ENCODE measurements around the gene POLE.

Gene POLE, protein sequence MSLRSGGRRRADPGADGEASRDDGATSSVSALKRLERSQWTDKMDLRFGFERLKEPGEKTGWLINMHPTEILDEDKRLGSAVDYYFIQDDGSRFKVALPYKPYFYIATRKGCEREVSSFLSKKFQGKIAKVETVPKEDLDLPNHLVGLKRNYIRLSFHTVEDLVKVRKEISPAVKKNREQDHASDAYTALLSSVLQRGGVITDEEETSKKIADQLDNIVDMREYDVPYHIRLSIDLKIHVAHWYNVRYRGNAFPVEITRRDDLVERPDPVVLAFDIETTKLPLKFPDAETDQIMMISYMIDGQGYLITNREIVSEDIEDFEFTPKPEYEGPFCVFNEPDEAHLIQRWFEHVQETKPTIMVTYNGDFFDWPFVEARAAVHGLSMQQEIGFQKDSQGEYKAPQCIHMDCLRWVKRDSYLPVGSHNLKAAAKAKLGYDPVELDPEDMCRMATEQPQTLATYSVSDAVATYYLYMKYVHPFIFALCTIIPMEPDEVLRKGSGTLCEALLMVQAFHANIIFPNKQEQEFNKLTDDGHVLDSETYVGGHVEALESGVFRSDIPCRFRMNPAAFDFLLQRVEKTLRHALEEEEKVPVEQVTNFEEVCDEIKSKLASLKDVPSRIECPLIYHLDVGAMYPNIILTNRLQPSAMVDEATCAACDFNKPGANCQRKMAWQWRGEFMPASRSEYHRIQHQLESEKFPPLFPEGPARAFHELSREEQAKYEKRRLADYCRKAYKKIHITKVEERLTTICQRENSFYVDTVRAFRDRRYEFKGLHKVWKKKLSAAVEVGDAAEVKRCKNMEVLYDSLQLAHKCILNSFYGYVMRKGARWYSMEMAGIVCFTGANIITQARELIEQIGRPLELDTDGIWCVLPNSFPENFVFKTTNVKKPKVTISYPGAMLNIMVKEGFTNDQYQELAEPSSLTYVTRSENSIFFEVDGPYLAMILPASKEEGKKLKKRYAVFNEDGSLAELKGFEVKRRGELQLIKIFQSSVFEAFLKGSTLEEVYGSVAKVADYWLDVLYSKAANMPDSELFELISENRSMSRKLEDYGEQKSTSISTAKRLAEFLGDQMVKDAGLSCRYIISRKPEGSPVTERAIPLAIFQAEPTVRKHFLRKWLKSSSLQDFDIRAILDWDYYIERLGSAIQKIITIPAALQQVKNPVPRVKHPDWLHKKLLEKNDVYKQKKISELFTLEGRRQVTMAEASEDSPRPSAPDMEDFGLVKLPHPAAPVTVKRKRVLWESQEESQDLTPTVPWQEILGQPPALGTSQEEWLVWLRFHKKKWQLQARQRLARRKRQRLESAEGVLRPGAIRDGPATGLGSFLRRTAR (N-terminal part only)

GRCh38 chr12:132687211-132688164 is at the start of gene POLE, which contains the start of gene PXMP2:
POLE (minus strand) TSS chr12:132687342; CDS start chr12:132687315, 27 bp downstream.
PXMP2 (plus strand) TSS chr12:132687587; CDS start chr12:132687671, 84 bp downstream.
- peak; percentile 73 for DNase-seq

- DNase-seq = no peak
These were observed 49.8 kb upstream of the POLE start for GRCh38 chr12:132736913-132737312.

DNA sequence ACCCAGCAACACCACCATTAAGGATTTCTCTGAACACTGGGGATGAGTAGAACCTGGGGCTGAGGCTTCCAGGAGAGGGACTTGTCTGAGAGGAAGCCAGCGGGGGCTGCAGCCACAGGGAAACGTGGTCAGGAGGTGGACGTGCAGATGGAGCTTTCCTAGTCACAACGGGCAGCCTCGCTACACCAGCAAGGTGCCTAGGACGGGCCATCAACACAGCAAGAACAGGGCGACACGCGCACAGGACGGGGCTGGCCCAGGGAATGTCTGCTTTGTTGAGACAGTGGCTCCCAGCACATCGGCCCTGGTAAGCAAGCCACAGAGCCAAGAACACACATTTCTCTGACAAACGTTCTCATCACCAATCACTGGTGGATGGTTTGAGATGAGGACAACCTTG is 49.2 kb upstream of the POLE start:
- DNase-seq = no peak

DNA sequence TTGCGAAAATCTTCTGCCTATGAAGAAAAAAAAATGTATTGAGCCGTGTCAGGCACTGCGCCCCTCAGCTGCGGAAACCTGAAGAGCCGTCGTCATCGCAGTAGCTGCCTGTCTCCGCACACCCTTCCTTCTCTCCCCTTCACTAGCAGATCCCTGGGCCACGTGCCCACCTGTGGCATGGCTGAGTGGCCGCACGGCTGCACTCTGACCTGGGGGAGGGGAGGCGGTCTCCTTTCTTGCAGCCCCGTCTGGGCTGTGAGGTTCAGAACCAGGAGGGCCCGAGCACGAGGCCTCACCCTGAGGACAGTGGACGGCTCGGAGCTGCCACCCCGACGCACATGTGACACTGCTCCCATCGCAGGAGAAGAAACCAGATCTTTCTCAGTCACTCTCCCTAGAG is 48.4 kb upstream of the POLE start:
- DNase-seq = no peak

- no peak for DNase-seq
These were observed 47.1 kb upstream of the POLE start for GRCh38 chr12:132734206-132734605.

- DNase-seq = no peak
These were observed 44.4 kb upstream of the POLE start for GRCh38 chr12:132731574-132731973.

GRCh38 chr12:132730353-132730752 is 43.2 kb upstream of the POLE start:
- DNase-seq = no peak

DNA sequence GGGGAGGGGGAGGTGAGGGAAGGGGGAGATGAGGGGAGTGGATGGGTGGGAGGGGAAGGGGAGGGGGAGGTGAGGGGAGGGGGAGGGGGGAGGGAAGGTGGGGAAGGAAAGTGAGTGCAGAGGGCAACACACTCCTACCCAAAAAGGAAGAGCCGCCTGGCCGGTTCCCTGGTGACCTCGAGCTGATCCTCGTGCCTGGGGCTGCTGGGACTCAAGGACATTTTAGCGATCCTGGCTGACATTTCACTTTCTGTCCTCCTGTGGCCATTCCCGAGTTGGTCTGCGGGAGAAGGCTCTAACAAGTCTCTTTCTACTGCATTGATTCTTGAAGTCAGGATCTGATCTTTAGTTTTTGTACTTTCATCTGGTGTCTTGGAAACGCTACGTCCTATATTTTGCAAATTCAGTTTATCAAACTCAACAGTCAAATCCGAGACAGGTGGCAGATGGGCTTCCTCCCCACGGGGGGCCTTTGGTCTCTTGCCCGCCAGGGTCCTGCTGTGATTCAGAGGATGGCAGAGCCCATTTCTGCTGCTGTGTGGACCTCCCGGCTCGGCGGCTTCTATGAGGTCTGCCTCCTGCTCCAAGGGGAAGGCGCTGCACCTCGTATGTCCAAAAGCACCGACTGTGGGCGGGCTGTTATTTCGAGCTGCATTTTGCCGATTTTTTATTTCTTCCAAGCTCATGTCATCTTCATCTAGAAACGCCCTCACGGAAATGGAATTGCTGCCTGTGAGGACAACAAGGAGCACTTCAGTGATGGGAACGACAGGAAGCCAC is 42.6 kb upstream of the POLE start:
- DNase-seq = no peak

DNA sequence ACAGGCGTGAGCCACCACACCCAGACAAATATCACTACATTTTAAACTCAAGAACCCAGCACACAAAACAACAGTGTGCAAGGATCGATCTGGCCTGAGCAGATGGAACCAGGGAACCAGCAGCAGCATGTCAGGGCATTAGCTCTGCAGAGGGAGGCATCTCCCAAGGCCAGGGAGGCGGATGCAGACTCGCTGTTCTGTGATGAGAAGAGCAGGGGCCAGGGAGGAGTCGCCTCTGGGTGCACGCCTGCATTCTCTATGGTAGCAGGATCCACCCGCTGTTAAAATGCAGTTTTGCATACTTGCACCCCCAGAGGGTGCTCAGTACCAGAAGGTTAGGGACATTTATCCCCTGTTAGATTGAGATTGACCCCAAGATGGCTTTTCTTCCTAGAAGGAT is 41.4 kb upstream of the POLE start:
- DNase-seq = no peak

GRCh38 chr12:132727091-132727794 is 40.1 kb upstream of the POLE start:
- no peak for DNase-seq

GRCh38 chr12:132726386-132726785 is 39.2 kb upstream of the POLE start:
- no peak for DNase-seq

DNA sequence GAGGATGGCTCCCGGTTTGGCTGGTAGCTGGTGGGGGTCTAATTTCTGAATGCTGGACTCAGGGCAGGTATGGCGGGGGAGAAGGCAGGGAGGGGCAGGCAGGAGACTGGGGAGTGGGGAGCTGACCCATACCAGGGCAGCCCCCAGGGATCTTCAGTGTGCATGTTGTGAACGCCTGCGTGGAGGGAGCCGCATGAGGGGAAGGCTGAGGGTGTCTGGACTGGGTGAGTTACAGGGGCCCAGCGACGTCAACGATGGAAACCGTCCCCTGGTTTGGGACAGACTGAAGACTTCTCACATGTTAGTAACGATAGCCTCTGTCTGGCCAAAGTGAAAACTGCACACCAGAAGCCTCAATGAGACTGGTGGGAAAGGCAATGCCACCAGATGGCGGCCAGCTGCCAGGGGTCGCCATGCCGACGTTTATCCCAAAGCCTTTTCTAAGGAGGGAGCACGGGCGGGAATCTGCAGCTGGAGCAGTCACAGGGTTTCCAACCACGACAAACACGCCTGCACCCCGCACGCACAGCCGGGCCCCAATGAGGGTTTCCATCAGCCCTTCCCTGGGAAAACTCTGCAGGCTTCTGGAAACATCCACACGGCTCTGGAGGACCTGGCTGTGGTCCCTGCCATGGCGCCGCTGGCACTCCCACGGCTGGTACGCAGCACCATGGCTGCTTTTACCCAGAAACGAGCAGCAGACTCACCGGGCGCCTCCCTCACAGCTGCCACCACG is 37.5 kb upstream of the POLE start:
- DNase-seq = no peak

GRCh38 chr12:132723764-132724140 is 36.6 kb upstream of the POLE start:
- no peak for DNase-seq

- DNase-seq = no peak
These were observed 36.0 kb upstream of the POLE start for GRCh38 chr12:132723015-132723763.

- no peak for DNase-seq
These were observed 33.6 kb upstream of the POLE start for GRCh38 chr12:132720606-132721345.

- no peak for DNase-seq
These were observed 32.8 kb upstream of the POLE start for GRCh38 chr12:132719954-132720324.

DNA sequence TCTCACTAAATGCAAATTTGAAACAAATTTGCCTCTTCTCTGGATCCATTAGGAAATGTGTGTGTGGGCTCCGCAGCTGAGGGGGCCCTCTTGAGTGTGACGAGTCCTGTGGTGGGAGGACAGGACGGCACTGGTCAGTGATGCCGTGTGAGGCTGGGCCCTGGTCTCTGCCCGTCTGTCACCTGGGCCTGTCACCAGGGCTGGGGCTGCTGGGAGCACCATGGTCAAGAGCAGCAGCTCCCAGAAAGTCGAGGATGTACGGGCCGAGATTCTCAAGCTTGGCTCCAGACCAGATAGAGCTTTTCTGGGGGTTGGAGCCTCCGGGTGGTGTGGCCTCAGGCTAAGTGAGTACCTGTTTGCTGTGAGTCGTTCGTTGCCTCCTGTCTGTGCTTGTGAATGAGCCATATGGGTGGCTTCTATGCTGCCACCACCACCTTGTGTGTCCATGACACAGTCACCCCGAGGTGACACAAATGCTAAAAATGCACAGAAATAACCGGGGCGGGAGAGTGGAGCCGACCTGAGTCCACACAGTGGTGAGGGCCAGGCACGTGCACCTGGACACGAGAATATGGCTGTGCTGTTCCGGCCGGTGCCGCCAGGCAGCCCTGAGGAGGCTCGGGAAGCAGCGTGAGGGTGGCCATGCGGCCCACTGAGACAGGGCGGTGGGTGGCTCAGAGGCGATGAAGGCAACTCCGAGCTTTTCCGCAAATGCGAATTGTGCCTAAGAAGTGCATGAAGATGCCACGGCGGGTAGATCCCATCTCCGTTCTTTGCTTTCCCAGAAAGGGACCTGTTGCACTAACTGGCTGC is 32.2 kb upstream of the POLE start:
- no peak for DNase-seq
